HEK293 (cell line): ENCODE measurements around the gene C1QL2.
A peak's percentile ranks its signal among the peaks of the same experiment; 100 is the strongest.

Experiments used
- CTCF ChIA-PET: fragments of 350-600 bp; formaldehyde crosslinking; extraction: SDS; loops from one replicate; lab custom pipeline; 2021; ENCODE audit warnings: antibody characterized with exemption; lab: Yijun Ruan, JAX
- POLR2A ChIA-PET: fragments of 300-600 bp; formaldehyde crosslinking; extraction: SDS; loops from one replicate; lab custom pipeline; 2020; ENCODE audit warnings: antibody characterized with exemption, inconsistent platforms; lab: Yijun Ruan, JAX
- H3K27ac ChIP-seq: fragments of 200-500 bp; sonication (Bioruptor generic); 2 replicates; pipeline ENCODE4 v1.5.1; 2014; ENCODE audit warnings: low read depth, low read length, control low read depth, inconsistent platforms; ENCODE audit errors: extremely low read depth
- H3K36me3 ChIP-seq, 2 experiments: fragments of 200-500 bp in 1 of 2; sonication (Bioruptor generic) in 1 of 2; 1 replicate in 1 of 2; 2 replicates in 1 of 2; pipeline ENCODE4 v1.5.1; 2014 to 2017; ENCODE audit warnings: inconsistent platforms in 2 of 2, low read length in 2 of 2; ENCODE audit not compliant: control insufficient read depth in 2 of 2, insufficient read depth in 1 of 2
- H3K4me1 ChIP-seq: fragments of 200-500 bp; sonication (Bioruptor generic); 2 replicates; pipeline ENCODE4 v1.5.1; 2014; ENCODE audit warnings: mild to moderate bottlenecking, low read length, inconsistent platforms; ENCODE audit not compliant: control insufficient read depth, insufficient read depth
- H3K4me3 ChIP-seq: 2 replicates; pipeline ENCODE4 v1.5.1; 2011; ENCODE audit warnings: low read depth, mild to moderate bottlenecking, control low read depth, low read length, moderate library complexity
- H3K9me3 ChIP-seq: fragments of 200-500 bp; sonication (Bioruptor generic); 2 replicates; pipeline ENCODE4 v1.5.1; 2014; ENCODE audit warnings: low read depth, low read length, inconsistent platforms; ENCODE audit not compliant: control insufficient read depth, insufficient read depth
- KLF8 ChIP-seq: fragments of 450-650 bp; formaldehyde crosslinking; IDR thresholded peaks from 2 replicates; pipeline ENCODE4 v1.5.1; 2016; ENCODE audit warnings: missing biosample characterization, missing genetic modification characterization
- TRIM28 ChIP-seq: IDR thresholded peaks from 2 replicates; pipeline ENCODE4 v1.6.1; 2011; ENCODE audit warnings: low read length, control low read depth, borderline replicate concordance
- YY2 ChIP-seq: fragments of 450-650 bp; formaldehyde crosslinking; IDR thresholded peaks from 2 replicates; pipeline ENCODE4 v1.5.1; 2016; ENCODE audit warnings: missing biosample characterization, missing genetic modification characterization
- ZNF132 ChIP-seq: fragments of 450-650 bp; formaldehyde crosslinking; IDR thresholded peaks from 2 replicates; pipeline ENCODE4 v1.5.1; 2017; ENCODE audit warnings: missing biosample characterization, missing genetic modification characterization, borderline replicate concordance
- ZNF157 ChIP-seq: fragments of 450-650 bp; formaldehyde crosslinking; IDR thresholded peaks from 2 replicates; pipeline ENCODE4 v1.5.1; 2016; ENCODE audit warnings: missing biosample characterization, missing genetic modification characterization
- ZNF19 ChIP-seq: fragments of 450-650 bp; formaldehyde crosslinking; IDR thresholded peaks from 2 replicates; pipeline ENCODE4; 2016; ENCODE audit warnings: missing biosample characterization, missing genetic modification characterization, low read depth
- ZNF202 ChIP-seq: fragments of 450-650 bp; formaldehyde crosslinking; IDR thresholded peaks from 2 replicates; pipeline ENCODE4 v1.5.1; 2016; ENCODE audit warnings: missing biosample characterization, missing genetic modification characterization, borderline replicate concordance
- ZNF391 ChIP-seq: fragments of 450-650 bp; formaldehyde crosslinking; IDR thresholded peaks from 2 replicates; pipeline ENCODE4 v1.5.1; 2016; ENCODE audit warnings: low read depth, missing biosample characterization, missing genetic modification characterization, borderline replicate concordance
- ZNF48 ChIP-seq: fragments of 450-650 bp; formaldehyde crosslinking; IDR thresholded peaks from 2 replicates; pipeline ENCODE4 v1.5.1; 2016; ENCODE audit warnings: missing biosample characterization, missing genetic modification characterization
- ZNF521 ChIP-seq: fragments of 450-650 bp; formaldehyde crosslinking; IDR thresholded peaks from 2 replicates; pipeline ENCODE4 v1.5.1; 2017; ENCODE audit warnings: missing biosample characterization, mild to moderate bottlenecking, missing genetic modification characterization
- ZNF571 ChIP-seq: fragments of 450-650 bp; formaldehyde crosslinking; IDR thresholded peaks from 2 replicates; pipeline ENCODE4 v1.5.0; 2017; ENCODE audit warnings: missing biosample characterization, missing genetic modification characterization
- ZNF785 ChIP-seq: fragments of 450-650 bp; formaldehyde crosslinking; IDR thresholded peaks from 2 replicates; pipeline ENCODE4 v1.5.1; 2016; ENCODE audit warnings: missing biosample characterization, missing genetic modification characterization
- TF ChIP-seq, protein P1 (sequence below): fragments of 450-650 bp; formaldehyde crosslinking; IDR thresholded peaks from 2 replicates; pipeline ENCODE4 v1.5.1; 2016; ENCODE audit warnings: missing biosample characterization, missing genetic modification characterization, low read depth
- TF ChIP-seq, protein P2 (sequence below): fragments of 450-650 bp; formaldehyde crosslinking; IDR thresholded peaks from 2 replicates; pipeline ENCODE4 v1.5.1; 2016; ENCODE audit warnings: missing biosample characterization, missing genetic modification characterization
- TF ChIP-seq, protein P3 (sequence below): fragments of 450-650 bp; formaldehyde crosslinking; IDR thresholded peaks from 2 replicates; pipeline ENCODE4 v1.5.1; 2016; ENCODE audit warnings: missing biosample characterization, missing genetic modification characterization
- TF ChIP-seq, protein P4 (sequence below): fragments of 450-650 bp; formaldehyde crosslinking; IDR thresholded peaks from 2 replicates; pipeline ENCODE4 v1.5.1; 2016; ENCODE audit warnings: missing biosample characterization, missing genetic modification characterization
- TF ChIP-seq, protein P5 (sequence below): fragments of 450-650 bp; formaldehyde crosslinking; IDR thresholded peaks from 2 replicates; pipeline ENCODE4 v1.5.1; 2016; ENCODE audit warnings: missing biosample characterization, missing genetic modification characterization
- TF ChIP-seq, protein P6 (sequence below): fragments of 450-650 bp; formaldehyde crosslinking; IDR thresholded peaks from 2 replicates; pipeline ENCODE4 v1.5.1; 2016; ENCODE audit warnings: missing biosample characterization, missing genetic modification characterization

C1QL2 gene

DNA sequence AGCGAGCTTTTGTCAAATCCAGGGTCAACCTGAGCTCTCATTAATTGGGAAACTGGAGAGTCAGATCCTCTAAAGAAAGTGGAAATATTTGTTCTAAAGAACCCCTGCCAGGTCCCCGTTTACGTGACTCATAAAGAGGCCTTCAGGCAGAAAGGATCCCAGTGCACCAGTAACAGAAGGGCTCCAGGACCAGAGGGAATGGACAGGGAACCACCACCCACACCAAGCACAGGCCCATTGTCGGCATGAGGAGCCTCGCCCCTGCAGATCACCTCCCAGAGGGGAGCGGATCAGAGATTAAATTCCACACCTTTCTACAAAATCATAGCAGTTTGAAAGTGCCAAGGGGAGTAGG lies 16.4 kb upstream of the C1QL2 start:
- Histone ChIP-seq H3K36me3 (no peaks in the 10 kb centered on the region), H3K9me3 (no peaks in the 10 kb centered on the region), H3K4me3 (no peak overlapping the region), H3K4me1 (no peaks in the 10 kb centered on the region), H3K27ac (no peak overlapping the region)
- POLR2A ChIA-PET: no interaction called here
- CTCF ChIA-PET: interaction anchor here (0.6 to 4.0 kb wide), 8 partner anchors 11 to 294 kb away, joined by 3 to 13 read pairs (median 4); no protein-coding TSS in a partner anchor
- no peak for TF ChIP-seq ZNF132 (tag by site-specific recombination)
- TF ChIP-seq TRIM28: no peak
- no peak for TF ChIP-seq ZNF19 (tag by site-specific recombination)
- no peak for TF ChIP-seq ZNF202 (tag by site-specific recombination)
- TF ChIP-seq, protein P1, sequence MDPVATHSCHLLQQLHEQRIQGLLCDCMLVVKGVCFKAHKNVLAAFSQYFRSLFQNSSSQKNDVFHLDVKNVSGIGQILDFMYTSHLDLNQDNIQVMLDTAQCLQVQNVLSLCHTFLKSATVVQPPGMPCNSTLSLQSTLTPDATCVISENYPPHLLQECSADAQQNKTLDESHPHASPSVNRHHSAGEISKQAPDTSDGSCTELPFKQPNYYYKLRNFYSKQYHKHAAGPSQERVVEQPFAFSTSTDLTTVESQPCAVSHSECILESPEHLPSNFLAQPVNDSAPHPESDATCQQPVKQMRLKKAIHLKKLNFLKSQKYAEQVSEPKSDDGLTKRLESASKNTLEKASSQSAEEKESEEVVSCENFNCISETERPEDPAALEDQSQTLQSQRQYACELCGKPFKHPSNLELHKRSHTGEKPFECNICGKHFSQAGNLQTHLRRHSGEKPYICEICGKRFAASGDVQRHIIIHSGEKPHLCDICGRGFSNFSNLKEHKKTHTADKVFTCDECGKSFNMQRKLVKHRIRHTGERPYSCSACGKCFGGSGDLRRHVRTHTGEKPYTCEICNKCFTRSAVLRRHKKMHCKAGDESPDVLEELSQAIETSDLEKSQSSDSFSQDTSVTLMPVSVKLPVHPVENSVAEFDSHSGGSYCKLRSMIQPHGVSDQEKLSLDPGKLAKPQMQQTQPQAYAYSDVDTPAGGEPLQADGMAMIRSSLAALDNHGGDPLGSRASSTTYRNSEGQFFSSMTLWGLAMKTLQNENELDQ: no peak
- TF ChIP-seq, protein P2, sequence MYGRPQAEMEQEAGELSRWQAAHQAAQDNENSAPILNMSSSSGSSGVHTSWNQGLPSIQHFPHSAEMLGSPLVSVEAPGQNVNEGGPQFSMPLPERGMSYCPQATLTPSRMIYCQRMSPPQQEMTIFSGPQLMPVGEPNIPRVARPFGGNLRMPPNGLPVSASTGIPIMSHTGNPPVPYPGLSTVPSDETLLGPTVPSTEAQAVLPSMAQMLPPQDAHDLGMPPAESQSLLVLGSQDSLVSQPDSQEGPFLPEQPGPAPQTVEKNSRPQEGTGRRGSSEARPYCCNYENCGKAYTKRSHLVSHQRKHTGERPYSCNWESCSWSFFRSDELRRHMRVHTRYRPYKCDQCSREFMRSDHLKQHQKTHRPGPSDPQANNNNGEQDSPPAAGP (tag by site-specific recombination): no peak
- TF ChIP-seq ZNF571 (tag by site-specific recombination): no peak
- no peak for TF ChIP-seq ZNF157 (tag by site-specific recombination)
- TF ChIP-seq, protein P3, sequence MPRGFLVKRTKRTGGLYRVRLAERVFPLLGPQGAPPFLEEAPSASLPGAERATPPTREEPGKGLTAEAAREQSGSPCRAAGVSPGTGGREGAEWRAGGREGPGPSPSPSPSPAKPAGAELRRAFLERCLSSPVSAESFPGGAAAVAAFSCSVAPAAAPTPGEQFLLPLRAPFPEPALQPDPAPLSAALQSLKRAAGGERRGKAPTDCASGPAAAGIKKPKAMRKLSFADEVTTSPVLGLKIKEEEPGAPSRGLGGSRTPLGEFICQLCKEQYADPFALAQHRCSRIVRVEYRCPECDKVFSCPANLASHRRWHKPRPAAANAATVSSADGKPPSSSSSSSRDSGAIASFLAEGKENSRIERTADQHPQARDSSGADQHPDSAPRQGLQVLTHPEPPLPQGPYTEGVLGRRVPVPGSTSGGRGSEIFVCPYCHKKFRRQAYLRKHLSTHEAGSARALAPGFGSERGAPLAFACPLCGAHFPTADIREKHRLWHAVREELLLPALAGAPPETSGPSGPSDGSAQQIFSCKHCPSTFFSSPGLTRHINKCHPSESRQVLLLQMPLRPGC: no peak

DNA sequence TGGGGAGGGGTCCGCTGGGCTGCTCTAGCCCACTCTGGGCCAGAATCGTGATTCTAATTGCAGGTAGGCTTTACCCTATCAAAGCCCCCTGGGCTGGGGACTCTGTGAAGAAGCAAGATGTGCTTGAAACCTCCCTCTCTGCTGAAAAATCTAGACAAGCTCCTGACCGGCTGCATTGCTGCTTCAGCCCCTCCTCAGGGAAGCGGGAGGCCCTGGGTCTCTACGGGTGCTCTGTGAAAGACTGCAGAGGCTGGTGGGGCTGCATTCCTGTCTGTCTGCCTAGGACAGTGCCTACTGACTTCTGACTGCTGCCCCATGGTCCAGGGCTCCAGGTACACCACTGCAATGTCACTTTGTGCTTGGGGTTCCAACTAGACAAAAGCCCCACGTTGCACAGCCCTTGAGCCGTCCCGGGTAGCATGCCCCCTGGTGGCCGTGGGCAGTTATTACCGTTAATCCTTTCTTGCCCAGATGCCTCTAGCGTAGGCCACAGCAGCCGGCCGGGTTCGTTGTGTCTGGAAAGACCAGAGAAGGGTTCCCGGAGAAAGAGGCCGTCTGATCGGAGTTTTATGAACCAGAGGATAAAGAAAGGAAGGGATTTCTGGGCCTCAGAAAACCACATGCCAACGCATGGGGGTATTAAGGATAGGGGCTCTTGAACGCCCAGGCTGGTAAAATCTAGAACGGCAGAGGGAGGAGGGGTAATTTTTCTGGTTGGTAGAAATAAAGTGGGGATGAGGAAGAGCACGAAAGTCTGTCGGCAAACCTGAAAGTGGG lies 15.9 kb upstream of the C1QL2 start:
- Histone ChIP-seq H3K4me3 (no peak overlapping the region), H3K27ac (no peak overlapping the region), H3K36me3 (no peaks in the 10 kb centered on the region)
- POLR2A ChIA-PET: no interaction called here
- TF ChIP-seq, protein P4, sequence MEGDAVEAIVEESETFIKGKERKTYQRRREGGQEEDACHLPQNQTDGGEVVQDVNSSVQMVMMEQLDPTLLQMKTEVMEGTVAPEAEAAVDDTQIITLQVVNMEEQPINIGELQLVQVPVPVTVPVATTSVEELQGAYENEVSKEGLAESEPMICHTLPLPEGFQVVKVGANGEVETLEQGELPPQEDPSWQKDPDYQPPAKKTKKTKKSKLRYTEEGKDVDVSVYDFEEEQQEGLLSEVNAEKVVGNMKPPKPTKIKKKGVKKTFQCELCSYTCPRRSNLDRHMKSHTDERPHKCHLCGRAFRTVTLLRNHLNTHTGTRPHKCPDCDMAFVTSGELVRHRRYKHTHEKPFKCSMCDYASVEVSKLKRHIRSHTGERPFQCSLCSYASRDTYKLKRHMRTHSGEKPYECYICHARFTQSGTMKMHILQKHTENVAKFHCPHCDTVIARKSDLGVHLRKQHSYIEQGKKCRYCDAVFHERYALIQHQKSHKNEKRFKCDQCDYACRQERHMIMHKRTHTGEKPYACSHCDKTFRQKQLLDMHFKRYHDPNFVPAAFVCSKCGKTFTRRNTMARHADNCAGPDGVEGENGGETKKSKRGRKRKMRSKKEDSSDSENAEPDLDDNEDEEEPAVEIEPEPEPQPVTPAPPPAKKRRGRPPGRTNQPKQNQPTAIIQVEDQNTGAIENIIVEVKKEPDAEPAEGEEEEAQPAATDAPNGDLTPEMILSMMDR (tag by site-specific recombination): peak; percentile 58; the same call in 1 of the 2 replicates
- no peak for TF ChIP-seq ZNF785 (tag by site-specific recombination)
- TF ChIP-seq, all 188 proteins: peak for 1
- CTCF ChIA-PET: interaction anchor here (0.6 to 4.0 kb wide), 10 partner anchors 10 to 1777 kb away, joined by 3 to 13 read pairs (median 6); no protein-coding TSS in a partner anchor
- Histone ChIP-seq H3K9me3 (no peaks in the 10 kb centered on the region), H3K4me1 (no peaks in the 10 kb centered on the region)

DNA sequence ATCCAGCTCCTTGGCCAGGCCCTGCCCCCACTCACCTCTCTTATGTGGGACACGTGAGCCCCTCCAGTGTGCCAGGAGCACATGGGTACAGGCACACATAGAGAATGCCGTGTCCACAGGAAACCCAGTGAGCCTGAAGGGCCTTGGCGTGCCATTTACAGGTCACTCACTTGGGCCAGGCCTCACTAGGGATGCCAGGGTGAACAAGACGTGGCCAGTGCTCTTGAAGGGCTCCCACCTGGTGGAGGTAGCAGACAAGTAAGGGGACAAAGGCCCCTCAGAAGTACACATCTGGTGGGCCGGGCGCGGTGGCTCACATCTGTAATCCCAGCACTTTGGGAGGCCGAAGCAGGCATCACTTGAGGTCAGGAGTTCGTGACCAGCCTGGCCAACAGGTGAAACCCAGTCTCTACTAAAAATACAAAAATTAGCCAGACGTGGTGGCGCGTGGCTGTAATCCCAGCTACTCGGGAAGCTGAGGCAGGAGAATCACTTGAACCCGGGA lies 15.1 kb upstream of the C1QL2 start:
- H3K36me3 ChIP-seq: no peaks in the 10 kb centered on the region
- ChIA-PET POLR2A (no interaction called here), CTCF (interaction anchor here (0.6 to 4.0 kb wide), 7 partner anchors 10 to 1776 kb away, joined by 3 to 13 read pairs (median 4); no protein-coding TSS in a partner anchor)
- H3K27ac ChIP-seq: no peak overlapping the region
- H3K4me1 ChIP-seq: no peaks in the 10 kb centered on the region
- H3K4me3 ChIP-seq: no peak overlapping the region
- no peaks in the 10 kb centered on the region for H3K9me3 ChIP-seq
- TF ChIP-seq YY2 (tag by site-specific recombination) (no peak), ZNF521 (tag by site-specific recombination) (no peak), ZNF48 (no peak), ZNF391 (tag by site-specific recombination) (no peak), KLF8 (no peak)
- TF ChIP-seq, protein P5, sequence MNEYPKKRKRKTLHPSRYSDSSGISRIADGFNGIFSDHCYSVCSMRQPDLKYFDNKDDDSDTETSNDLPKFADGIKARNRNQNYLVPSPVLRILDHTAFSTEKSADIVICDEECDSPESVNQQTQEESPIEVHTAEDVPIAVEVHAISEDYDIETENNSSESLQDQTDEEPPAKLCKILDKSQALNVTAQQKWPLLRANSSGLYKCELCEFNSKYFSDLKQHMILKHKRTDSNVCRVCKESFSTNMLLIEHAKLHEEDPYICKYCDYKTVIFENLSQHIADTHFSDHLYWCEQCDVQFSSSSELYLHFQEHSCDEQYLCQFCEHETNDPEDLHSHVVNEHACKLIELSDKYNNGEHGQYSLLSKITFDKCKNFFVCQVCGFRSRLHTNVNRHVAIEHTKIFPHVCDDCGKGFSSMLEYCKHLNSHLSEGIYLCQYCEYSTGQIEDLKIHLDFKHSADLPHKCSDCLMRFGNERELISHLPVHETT (tag by site-specific recombination): no peak
- TF ChIP-seq, protein P6, sequence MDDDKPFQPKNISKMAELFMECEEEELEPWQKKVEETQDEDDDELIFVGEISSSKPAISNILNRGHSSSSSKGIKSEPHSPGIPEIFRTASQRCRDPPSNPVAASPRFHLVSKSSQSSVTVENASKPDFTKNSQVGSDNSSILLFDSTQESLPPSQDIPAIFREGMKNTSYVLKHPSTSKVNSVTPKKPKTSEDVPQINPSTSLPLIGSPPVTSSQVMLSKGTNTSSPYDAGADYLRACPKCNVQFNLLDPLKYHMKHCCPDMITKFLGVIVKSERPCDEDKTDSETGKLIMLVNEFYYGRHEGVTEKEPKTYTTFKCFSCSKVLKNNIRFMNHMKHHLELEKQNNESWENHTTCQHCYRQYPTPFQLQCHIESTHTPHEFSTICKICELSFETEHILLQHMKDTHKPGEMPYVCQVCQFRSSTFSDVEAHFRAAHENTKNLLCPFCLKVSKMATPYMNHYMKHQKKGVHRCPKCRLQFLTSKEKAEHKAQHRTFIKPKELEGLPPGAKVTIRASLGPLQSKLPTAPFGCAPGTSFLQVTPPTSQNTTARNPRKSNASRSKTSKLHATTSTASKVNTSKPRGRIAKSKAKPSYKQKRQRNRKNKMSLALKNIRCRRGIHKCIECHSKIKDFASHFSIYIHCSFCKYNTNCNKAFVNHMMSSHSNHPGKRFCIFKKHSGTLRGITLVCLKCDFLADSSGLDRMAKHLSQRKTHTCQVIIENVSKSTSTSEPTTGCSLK (tag by site-specific recombination): no peak
